Measurements from ENCODE around the gene ASTN2.

GRCh38 chr9:117293206-117294114 lies 121.4 kb downstream of the ASTN2 start:
- no peak for TF ChIP-seq SIN3A (IDR thresholded peaks at IDR 0.05; ENCODE audit: borderline replicate concordance, insufficient read depth, low read length)
- TF ChIP-seq POLR2AphosphoS5 (IDR thresholded peaks at IDR 0.05; ENCODE audit: low read depth, low read length): no peak
- TF ChIP-seq, protein P1, sequence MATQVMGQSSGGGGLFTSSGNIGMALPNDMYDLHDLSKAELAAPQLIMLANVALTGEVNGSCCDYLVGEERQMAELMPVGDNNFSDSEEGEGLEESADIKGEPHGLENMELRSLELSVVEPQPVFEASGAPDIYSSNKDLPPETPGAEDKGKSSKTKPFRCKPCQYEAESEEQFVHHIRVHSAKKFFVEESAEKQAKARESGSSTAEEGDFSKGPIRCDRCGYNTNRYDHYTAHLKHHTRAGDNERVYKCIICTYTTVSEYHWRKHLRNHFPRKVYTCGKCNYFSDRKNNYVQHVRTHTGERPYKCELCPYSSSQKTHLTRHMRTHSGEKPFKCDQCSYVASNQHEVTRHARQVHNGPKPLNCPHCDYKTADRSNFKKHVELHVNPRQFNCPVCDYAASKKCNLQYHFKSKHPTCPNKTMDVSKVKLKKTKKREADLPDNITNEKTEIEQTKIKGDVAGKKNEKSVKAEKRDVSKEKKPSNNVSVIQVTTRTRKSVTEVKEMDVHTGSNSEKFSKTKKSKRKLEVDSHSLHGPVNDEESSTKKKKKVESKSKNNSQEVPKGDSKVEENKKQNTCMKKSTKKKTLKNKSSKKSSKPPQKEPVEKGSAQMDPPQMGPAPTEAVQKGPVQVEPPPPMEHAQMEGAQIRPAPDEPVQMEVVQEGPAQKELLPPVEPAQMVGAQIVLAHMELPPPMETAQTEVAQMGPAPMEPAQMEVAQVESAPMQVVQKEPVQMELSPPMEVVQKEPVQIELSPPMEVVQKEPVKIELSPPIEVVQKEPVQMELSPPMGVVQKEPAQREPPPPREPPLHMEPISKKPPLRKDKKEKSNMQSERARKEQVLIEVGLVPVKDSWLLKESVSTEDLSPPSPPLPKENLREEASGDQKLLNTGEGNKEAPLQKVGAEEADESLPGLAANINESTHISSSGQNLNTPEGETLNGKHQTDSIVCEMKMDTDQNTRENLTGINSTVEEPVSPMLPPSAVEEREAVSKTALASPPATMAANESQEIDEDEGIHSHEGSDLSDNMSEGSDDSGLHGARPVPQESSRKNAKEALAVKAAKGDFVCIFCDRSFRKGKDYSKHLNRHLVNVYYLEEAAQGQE (IDR thresholded peaks at IDR 0.05; ENCODE audit: insufficient read depth in 1 of 2, low read depth in 2 of 2, low read length in 2 of 2): no peak
- TF ChIP-seq FOXP2 (optimal IDR thresholded peaks at IDR 0.05; ENCODE audit: borderline replicate concordance, extremely low read depth, extremely low read length, insufficient read depth): no peak
- TF ChIP-seq TAF1 (IDR thresholded peaks at IDR 0.05; ENCODE audit: borderline replicate concordance, insufficient read depth, low read length): no peak

Measured in PFSK-1 (cell line).